ENCODE measurements around the gene KLHDC7B.

DNA sequence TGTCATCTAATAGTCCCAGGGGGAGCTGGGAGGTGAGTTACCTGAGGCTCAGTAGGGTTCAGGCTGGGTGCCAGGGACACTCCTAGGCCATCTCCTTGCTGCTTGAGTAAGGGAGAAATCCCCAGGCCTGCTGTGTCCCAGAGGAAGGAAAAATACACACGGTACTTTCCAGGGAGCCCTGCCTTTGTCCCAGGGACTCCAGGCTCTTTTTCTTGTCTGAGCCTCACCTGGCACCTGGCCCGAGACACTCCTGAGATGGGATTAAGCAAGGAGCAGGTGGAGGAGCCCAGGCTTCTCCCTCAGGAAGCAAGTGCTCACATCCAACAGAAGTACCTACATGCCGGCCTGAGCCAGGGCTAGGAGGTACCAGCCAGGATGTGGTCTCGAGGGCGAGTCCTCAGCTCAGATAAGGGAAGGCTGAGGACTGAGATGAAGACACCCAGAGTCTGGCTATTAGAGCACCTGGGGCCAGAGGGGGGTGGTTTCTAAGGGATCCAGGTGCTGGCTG lies 899 bp upstream of the KLHDC7B start:
- no peak for TF ChIP-seq EZH2phosphoT487 (IDR thresholded peaks at IDR 0.05; ENCODE audit: borderline replicate concordance, low read depth, low read length)
- TF ChIP-seq, protein P1, sequence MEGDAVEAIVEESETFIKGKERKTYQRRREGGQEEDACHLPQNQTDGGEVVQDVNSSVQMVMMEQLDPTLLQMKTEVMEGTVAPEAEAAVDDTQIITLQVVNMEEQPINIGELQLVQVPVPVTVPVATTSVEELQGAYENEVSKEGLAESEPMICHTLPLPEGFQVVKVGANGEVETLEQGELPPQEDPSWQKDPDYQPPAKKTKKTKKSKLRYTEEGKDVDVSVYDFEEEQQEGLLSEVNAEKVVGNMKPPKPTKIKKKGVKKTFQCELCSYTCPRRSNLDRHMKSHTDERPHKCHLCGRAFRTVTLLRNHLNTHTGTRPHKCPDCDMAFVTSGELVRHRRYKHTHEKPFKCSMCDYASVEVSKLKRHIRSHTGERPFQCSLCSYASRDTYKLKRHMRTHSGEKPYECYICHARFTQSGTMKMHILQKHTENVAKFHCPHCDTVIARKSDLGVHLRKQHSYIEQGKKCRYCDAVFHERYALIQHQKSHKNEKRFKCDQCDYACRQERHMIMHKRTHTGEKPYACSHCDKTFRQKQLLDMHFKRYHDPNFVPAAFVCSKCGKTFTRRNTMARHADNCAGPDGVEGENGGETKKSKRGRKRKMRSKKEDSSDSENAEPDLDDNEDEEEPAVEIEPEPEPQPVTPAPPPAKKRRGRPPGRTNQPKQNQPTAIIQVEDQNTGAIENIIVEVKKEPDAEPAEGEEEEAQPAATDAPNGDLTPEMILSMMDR (conservative IDR thresholded peaks at IDR 0.05; ENCODE audit: low read length) = no peak
